IMR-90 (cell line): Measurements from ENCODE around the gene PLAAT2. TPM values are rescaled to one million over a fixed set of nuclear protein-coding genes. Genes with fewer than 3 reads are reported as not detected.

Experiments
- ATAC-seq: fragments of 200-7000 bp; cut with Tn5 transposase; 2 replicates; pipeline ENCODE4 v1.9.1; 2020; ENCODE audit warnings: low read depth, mild to moderate bottlenecking, moderate library complexity
- BruUV-seq: library from RNA; stranded (reverse); fragments of 400-500 nt; replicated peaks from 2 replicates; lab custom pipeline; 2021; lab: Mats Ljungman, UMichigan
- CTCF ChIA-PET: fragments of 300-600 bp; formaldehyde crosslinking; extraction: SDS; loops from one replicate; lab custom pipeline; 2021; ENCODE audit warnings: antibody characterized with exemption; lab: Yijun Ruan, JAX
- POLR2A ChIA-PET: fragments of 300-600 bp; sonication (Branson Sonifier 250); formaldehyde crosslinking; loops from one replicate; lab custom pipeline; 2022; ENCODE audit warnings: antibody characterized with exemption; ENCODE audit not compliant: unreplicated experiment; lab: Charles Lee
- DNase-seq: peaks from one replicate; pipeline ENCODE4 v3.0.0; 2013
- H2AFZ ChIP-seq: replicated peaks from 2 replicates; pipeline ENCODE3; 2013; ENCODE audit warnings: low read length, mild to moderate bottlenecking; ENCODE audit not compliant: poor library complexity
- H2AK5ac ChIP-seq: 2 replicates; pipeline ENCODE4 v1.6.1; 2013; ENCODE audit warnings: low read depth, low read length, inconsistent platforms
- H2AK9ac ChIP-seq: replicated peaks from 2 replicates; pipeline ENCODE3; 2013; ENCODE audit warnings: mild to moderate bottlenecking, low read depth, low read length, moderate library complexity; ENCODE audit not compliant: poor library complexity
- H2BK120ac ChIP-seq: 2 replicates; pipeline ENCODE4 v1.6.1; 2013; ENCODE audit warnings: low read depth, low read length, inconsistent platforms
- H2BK15ac ChIP-seq: 3 replicates; pipeline ENCODE4 v1.6.1; 2013; ENCODE audit warnings: low read depth, low read length, inconsistent platforms
- H2BK20ac ChIP-seq: 2 replicates; pipeline ENCODE4 v1.6.1; 2013; ENCODE audit warnings: low read depth, mild to moderate bottlenecking, inconsistent platforms, low read length, moderate library complexity
- H2BK5ac ChIP-seq: 2 replicates; pipeline ENCODE4 v1.6.1; 2013; ENCODE audit warnings: mild to moderate bottlenecking, low read depth, low read length, inconsistent platforms; ENCODE audit not compliant: poor library complexity, severe bottlenecking
- H3K14ac ChIP-seq: replicated peaks from 2 replicates; pipeline ENCODE4 v1.6.1; 2013; ENCODE audit warnings: low read depth, low read length, inconsistent platforms
- H3K18ac ChIP-seq: 2 replicates; pipeline ENCODE4 v1.6.1; 2013; ENCODE audit warnings: low read depth, low read length, control low read depth
- H3K23ac ChIP-seq: 2 replicates; pipeline ENCODE4 v1.6.1; 2013; ENCODE audit warnings: low read depth, low read length, inconsistent platforms
- H3K27ac ChIP-seq: 2 replicates; pipeline ENCODE4 v1.5.1; 2013; ENCODE audit warnings: mild to moderate bottlenecking, control low read depth, low read length; ENCODE audit not compliant: insufficient read depth
- H3K27me3 ChIP-seq: 2 replicates; pipeline ENCODE4 v1.6.1; 2013; ENCODE audit warnings: low read length; ENCODE audit not compliant: control insufficient read depth, insufficient read depth
- H3K36me3 ChIP-seq: 2 replicates; pipeline ENCODE4 v1.6.1; 2013; ENCODE audit warnings: low read length, mixed read lengths; ENCODE audit not compliant: control insufficient read depth, insufficient read depth
- H3K4ac ChIP-seq: 2 replicates; pipeline ENCODE4 v1.6.1; 2013; ENCODE audit warnings: low read depth, low read length, inconsistent platforms
- H3K4me1 ChIP-seq: 2 replicates; pipeline ENCODE4 v1.6.1; 2013; ENCODE audit warnings: low read length, mixed read lengths; ENCODE audit not compliant: control insufficient read depth, insufficient read depth
- H3K4me2 ChIP-seq: 2 replicates; pipeline ENCODE4 v1.6.1; 2013; ENCODE audit warnings: low read depth, mild to moderate bottlenecking, control low read depth, low read length, moderate library complexity
- H3K4me3 ChIP-seq: 2 replicates; pipeline ENCODE4 v1.5.1; 2013; ENCODE audit warnings: low read depth, mild to moderate bottlenecking, control low read depth, low read length, moderate library complexity; ENCODE audit not compliant: insufficient read depth
- H3K56ac ChIP-seq: 2 replicates; pipeline ENCODE4 v1.6.1; 2013; ENCODE audit warnings: low read length, inconsistent platforms; ENCODE audit not compliant: insufficient read depth; ENCODE audit errors: extremely low read depth
- H3K79me1 ChIP-seq, 2 experiments: 2 replicates each; pipeline ENCODE4 v1.6.1; 2013; ENCODE audit warnings: low read length in 2 of 2, inconsistent platforms in 1 of 2, low read depth in 1 of 2
- H3K9ac ChIP-seq: 2 replicates; pipeline ENCODE4 v1.6.1; 2013; ENCODE audit warnings: low read depth, low read length, control low read depth
- H3K9me1 ChIP-seq: 2 replicates; pipeline ENCODE4 v1.6.1; 2013; ENCODE audit warnings: low read length, inconsistent platforms; ENCODE audit not compliant: insufficient read depth
- H3K9me3 ChIP-seq: 2 replicates; pipeline ENCODE4 v1.6.1; 2013; ENCODE audit warnings: low read length; ENCODE audit not compliant: control insufficient read depth, insufficient read depth
- H4K20me1 ChIP-seq: 2 replicates; pipeline ENCODE4 v1.6.1; 2013; ENCODE audit warnings: low read length, inconsistent platforms; ENCODE audit not compliant: insufficient read depth
- H4K5ac ChIP-seq: 2 replicates; pipeline ENCODE4 v1.6.1; 2013; ENCODE audit warnings: mild to moderate bottlenecking, low read depth, low read length, control low read depth
- H4K8ac ChIP-seq, 2 experiments: 2 replicates each; pipeline ENCODE4 v1.6.1; 2013; ENCODE audit warnings: low read depth in 2 of 2, low read length in 2 of 2, control low read depth in 1 of 2, inconsistent platforms in 1 of 2
- H4K91ac ChIP-seq: 2 replicates; pipeline ENCODE4 v1.6.1; 2013; ENCODE audit warnings: low read depth, low read length, inconsistent platforms; ENCODE audit not compliant: insufficient read depth
- BHLHE40 ChIP-seq: fragments of 150-350 bp; IDR thresholded peaks from 2 replicates; pipeline ENCODE4 v1.6.1; 2016; ENCODE audit warnings: mild to moderate bottlenecking, low read depth, low read length
- CEBPB ChIP-seq: IDR thresholded peaks from 2 replicates; pipeline ENCODE4 v1.6.1; 2012; ENCODE audit warnings: low read depth, low read length, improper control_type of control experiment
- CHD1 ChIP-seq: IDR thresholded peaks from 2 replicates; pipeline ENCODE4 v1.6.1; 2012; ENCODE audit warnings: low read depth, low read length, improper control_type of control experiment
- CTCF ChIP-seq: conservative IDR thresholded peaks from 2 replicates; pipeline ENCODE4 v1.5.1; 2012; ENCODE audit warnings: mild to moderate bottlenecking, low read depth, low read length, improper control_type of control experiment
- FOS ChIP-seq: fragments of 150-350 bp; IDR thresholded peaks from 2 replicates; pipeline ENCODE4 v1.6.1; 2016; ENCODE audit warnings: low read depth, low read length
- MAFK ChIP-seq: IDR thresholded peaks from 2 replicates; pipeline ENCODE4 v1.6.1; 2012; ENCODE audit warnings: low read depth, low read length, improper control_type of control experiment
- MAZ ChIP-seq: IDR thresholded peaks from 2 replicates; pipeline ENCODE4 v1.6.1; 2012; ENCODE audit warnings: low read depth, mild to moderate bottlenecking, low read length, improper control_type of control experiment, moderate library complexity, borderline replicate concordance
- NFE2L2 ChIP-seq: fragments of 150-350 bp; IDR thresholded peaks from 2 replicates; pipeline ENCODE4 v1.6.1; 2016; ENCODE audit warnings: low read depth, mild to moderate bottlenecking, low read length
- POLR2A ChIP-seq: IDR thresholded peaks from 2 replicates; pipeline ENCODE4 v1.6.1; 2012; ENCODE audit warnings: mild to moderate bottlenecking, low read depth, low read length
- RAD21 ChIP-seq: IDR thresholded peaks from 2 replicates; pipeline ENCODE4 v1.6.1; 2012; ENCODE audit warnings: low read length, improper control_type of control experiment
- RCOR1 ChIP-seq: IDR thresholded peaks from 2 replicates; pipeline ENCODE4 v1.6.1; 2012; ENCODE audit warnings: mild to moderate bottlenecking, low read length, improper control_type of control experiment; ENCODE audit not compliant: insufficient replicate concordance
- RFX5 ChIP-seq: IDR thresholded peaks from 2 replicates; pipeline ENCODE4 v1.8.0; 2012; ENCODE audit warnings: low read depth, mild to moderate bottlenecking, low read length, moderate library complexity
- SMC3 ChIP-seq: fragments of 150-350 bp; IDR thresholded peaks from 2 replicates; pipeline ENCODE4 v1.6.1; 2016; ENCODE audit warnings: low read depth, mild to moderate bottlenecking, antibody characterized with exemption, low read length, moderate library complexity
- WGBS, 2 experiments: methylation state at CpG; one replicate each; pipeline versions ENCODE4 v1.1.5 to v1.1.7; 2013; ENCODE audit warnings: missing lambda C conversion rate in 2 of 2; ENCODE audit not compliant: insufficient read length in 1 of 2; ENCODE audit errors: extremely low coverage in 2 of 2; 5-methylcytosine and 5-hydroxymethylcytosine counted together
- dilution Hi-C: fragments of 300-500 bp; cut with HindIII; formaldehyde crosslinking; loops from one replicate; pipeline ENCODE4 v1.14.3; 2018; ENCODE audit warnings: low sequenced_read_pairs; ENCODE audit not compliant: unreplicated experiment
- in situ Hi-C: fragments of 300-500 bp; cut with MboI; formaldehyde crosslinking; loops from 3 replicates; pipeline ENCODE4 v1.14.3; 2019; ENCODE audit warnings: low sequenced_read_pairs, inconsistent platforms, mixed read lengths
- intact Hi-C: fragments of 100-400 bp; cut with micrococcal nuclease; formaldehyde crosslinking; loops from 2 replicates; pipeline ENCODE4 v1.10.0; 2022
- polyA plus RNA-seq, 3 experiments: library from polyadenylated mRNA; depleted of rRNA; stranded (reverse); fragments of >200 nt; gene quantifications; 2 replicates each; pipeline ENCODE4 v1.2.3, GENCODE V29; 2012; ENCODE audit warnings: low replicate concordance in 1 of 3
- total RNA-seq: library from RNA; depleted of rRNA; stranded (reverse); fragments of >200 nt; gene quantifications from 2 replicates; pipeline ENCODE4 v1.2.3, GENCODE V29; 2012

The PLAAT2 gene
- total and polyA plus RNA-seq, 2 of the 4 experiments (the other 2 are of a cell fraction), result not detected

GRCh38 chr11:63567044-63567840, 4.1 kb upstream of the PLAAT2 start:
- Histone ChIP-seq H3K27me3 (peaks cover 9% of the 10 kb centered on the region), H3K36me3 (no peaks in the 10 kb centered on the region), H3K27ac (peak overlapping the region; percentile 15; the same call in 1 of the 2 replicates), H4K91ac (peak overlapping the region; percentile 66; the same call in 1 of the 2 replicates), H2BK20ac (peak overlapping the region; percentile 73), H2BK120ac (peak overlapping the region; percentile 44; the same call in 1 of the 2 replicates), H3K79me1 (no peaks in the 10 kb centered on the region), H4K8ac (peak overlapping the region in 1 of 2 experiments; percentile 33; a peak in 1 of 4 replicates), H2AK9ac (no peak overlapping the region), H3K23ac (no peak overlapping the region), H3K14ac (peak overlapping the region; percentile 43; the same call in 1 of the 2 replicates), H2BK15ac (peak overlapping the region; percentile 12; the same call in 1 of the 3 replicates), H4K20me1 (no peaks in the 10 kb centered on the region), H3K4me1 (peaks cover 3% of the 10 kb centered on the region; the same call in 1 of the 2 replicates), H3K56ac (no peak overlapping the region), H4K5ac (no peak overlapping the region), H2BK5ac (peak overlapping the region; percentile 46), H3K9me1 (peaks cover 3% of the 10 kb centered on the region; the same call in 1 of the 2 replicates), H3K9me3 (no peaks in the 10 kb centered on the region), H3K4me3 (no peak overlapping the region), H3K18ac (peak overlapping the region; percentile 18; the same call in 1 of the 2 replicates), H3K9ac (no peak overlapping the region), H3K4me2 (peak overlapping the region; percentile 74), H3K4ac (peak overlapping the region; percentile 69), H2AFZ (peak overlapping the region; percentile 26), H2AK5ac (peak overlapping the region; percentile 72; the same call in 1 of the 2 replicates)
- DNase-seq, result peak; percentile 88
- ChIA-PET CTCF (interaction anchor here (1.0 kb wide), 1 partner anchor 88 kb away, joined by 3 read pairs; no protein-coding TSS in a partner anchor), POLR2A (no interaction called here)
- no TSS peak for BruUV-seq
- dilution Hi-C loops (no loop called here), intact Hi-C loops (no loop called here), in situ Hi-C loops (no loop called here)
- ATAC-seq, result peak; percentile 97
- TF ChIP-seq BHLHE40 (0 out of 2 replicates have a peak, but pooled peaks have one; percentile 46), RCOR1 (no peak), FOS (peak; percentile 69), CEBPB (peak; percentile 50; the same call in 1 of the 2 replicates), CTCF (no peak), RFX5 (no peak), CHD1 (no peak), MAZ (no peak), RAD21 (no peak), MAFK (peak; percentile 63; the same call in 1 of the 2 replicates), NFE2L2 (peak; percentile 92), POLR2A (no peak), SMC3 (no peak)
- 100% methylated on average over 1 of the region's 5 CpGs; no CpG with 5 or more reads in 1 of the 2 experiments for WGBS, 2 experiments
